ENCODE data around the gene DLGAP1.

DLGAP1 gene

GRCh38 chr18:3664563-3665178 is 790.4 kb downstream of the DLGAP1 start:
- peaks cover 24% of the 10 kb centered on the region for H3K4me1 Mint-ChIP-seq
- TF ChIP-seq CTCF (IDR thresholded peaks at IDR 0.05): no peak
- peak overlapping the region; percentile 37 for H3K4me3 Mint-ChIP-seq
- peaks cover 32% of the 10 kb centered on the region for H3K9me3 Mint-ChIP-seq
- no peaks in the 10 kb centered on the region for H3K27me3 Mint-ChIP-seq (ENCODE audit: low read depth, poor library complexity)
- no peak for DNase-seq
- no peak overlapping the region for H3K27ac Mint-ChIP-seq
- peaks cover 9% of the 10 kb centered on the region for H3K36me3 Mint-ChIP-seq (ENCODE audit: low read depth)

DNA sequence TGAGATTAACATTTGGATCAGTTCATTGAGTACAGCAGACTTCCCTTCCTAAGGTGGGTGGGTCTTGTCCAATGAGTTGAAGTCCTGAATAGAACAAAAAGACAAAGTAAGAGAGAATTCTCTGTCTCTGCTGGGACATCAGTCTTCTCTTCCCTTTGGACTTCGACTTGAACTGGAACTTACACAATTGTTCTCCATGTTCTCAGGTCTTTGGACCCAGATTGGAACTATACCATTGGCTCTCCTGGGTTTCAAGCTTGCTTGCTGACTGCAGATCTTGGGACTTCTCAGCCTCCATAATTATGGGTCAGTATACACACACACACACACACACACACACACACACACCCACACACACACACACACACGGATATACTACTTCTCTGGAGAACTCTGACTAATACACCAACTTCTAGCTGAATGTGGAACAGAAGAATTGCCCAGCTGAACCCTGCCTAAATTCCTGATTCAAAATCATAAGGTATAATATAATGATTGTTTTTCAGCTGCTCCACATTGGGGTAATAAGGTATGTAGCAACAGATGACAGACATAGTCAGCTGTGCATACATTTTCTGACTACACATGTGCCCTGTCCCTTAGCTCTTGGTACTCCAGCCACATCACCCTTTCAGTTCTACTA is 791.1 kb downstream of the DLGAP1 start:
- Mint-ChIP-seq H3K27me3 (ENCODE audit: low read depth, poor library complexity) (no peaks in the 10 kb centered on the region), H3K27ac (no peak overlapping the region), H3K9me3 (peaks cover 32% of the 10 kb centered on the region), H3K4me3 (no peak overlapping the region), H3K36me3 (ENCODE audit: low read depth) (peaks cover 9% of the 10 kb centered on the region), H3K4me1 (peaks cover 29% of the 10 kb centered on the region)
- no peak for TF ChIP-seq CTCF (IDR thresholded peaks at IDR 0.05)
- DNase-seq: no peak

GRCh38 chr18:3661989-3662388 is 793.1 kb downstream of the DLGAP1 start:
- H3K4me1 Mint-ChIP-seq: peaks cover 35% of the 10 kb centered on the region

DNA sequence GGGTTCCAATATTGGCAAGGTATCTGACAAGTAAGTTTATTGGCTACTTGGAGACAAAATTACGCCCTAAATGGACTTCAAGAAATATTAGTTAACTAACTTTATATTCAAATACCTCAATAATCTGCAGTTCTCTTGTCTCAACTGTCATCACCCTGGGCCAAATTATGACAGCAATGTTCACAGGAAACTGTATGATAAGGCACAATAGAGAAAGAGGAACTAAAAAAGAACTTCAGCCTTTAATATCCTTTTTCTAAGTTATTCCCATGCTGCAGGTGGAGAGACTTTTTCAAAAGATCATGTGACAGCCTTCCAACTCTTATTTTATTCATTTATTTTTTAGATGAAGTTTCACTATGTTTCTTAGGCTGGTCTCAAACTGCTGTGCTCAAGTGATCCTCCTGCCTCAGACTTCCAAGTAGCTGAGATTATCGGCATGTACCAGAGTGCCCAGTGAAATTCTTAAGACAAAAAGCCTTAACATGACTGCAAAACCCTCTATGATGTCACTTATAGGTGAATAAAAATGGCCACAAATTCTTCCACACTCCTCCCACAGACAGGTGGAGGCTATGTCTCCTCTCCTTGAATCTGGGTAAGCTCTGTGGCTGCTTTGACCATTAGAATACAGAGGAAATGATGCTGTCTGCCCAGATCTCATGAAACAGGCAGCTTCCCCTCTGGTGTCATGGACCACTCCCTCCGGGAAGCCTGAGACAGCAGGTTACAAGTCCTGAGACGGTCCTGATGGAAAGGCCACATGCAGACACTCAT is 794.2 kb downstream of the DLGAP1 start:
- H3K27me3 Mint-ChIP-seq (ENCODE audit: low read depth, poor library complexity): no peaks in the 10 kb centered on the region
- peaks cover 33% of the 10 kb centered on the region for H3K4me1 Mint-ChIP-seq
- H3K36me3 Mint-ChIP-seq (ENCODE audit: low read depth): peaks cover 9% of the 10 kb centered on the region
- TF ChIP-seq CTCF (IDR thresholded peaks at IDR 0.05): no peak
- H3K9me3 Mint-ChIP-seq: peaks cover 32% of the 10 kb centered on the region
- H3K4me3 Mint-ChIP-seq: no peak overlapping the region
- H3K27ac Mint-ChIP-seq: peak overlapping the region; percentile 86
- DNase-seq: no peak

More at GRCh38 chr18:3661989-3662388, 793.1 kb downstream of the DLGAP1 start:
- Mint-ChIP-seq H3K4me3 (no peak overlapping the region), H3K9me3 (peaks cover 32% of the 10 kb centered on the region), H3K36me3 (ENCODE audit: low read depth) (peaks cover 9% of the 10 kb centered on the region), H3K27ac (no peak overlapping the region), H3K27me3 (ENCODE audit: low read depth, poor library complexity) (no peaks in the 10 kb centered on the region)
- no peak for DNase-seq
- TF ChIP-seq CTCF (IDR thresholded peaks at IDR 0.05): no peak

DNA sequence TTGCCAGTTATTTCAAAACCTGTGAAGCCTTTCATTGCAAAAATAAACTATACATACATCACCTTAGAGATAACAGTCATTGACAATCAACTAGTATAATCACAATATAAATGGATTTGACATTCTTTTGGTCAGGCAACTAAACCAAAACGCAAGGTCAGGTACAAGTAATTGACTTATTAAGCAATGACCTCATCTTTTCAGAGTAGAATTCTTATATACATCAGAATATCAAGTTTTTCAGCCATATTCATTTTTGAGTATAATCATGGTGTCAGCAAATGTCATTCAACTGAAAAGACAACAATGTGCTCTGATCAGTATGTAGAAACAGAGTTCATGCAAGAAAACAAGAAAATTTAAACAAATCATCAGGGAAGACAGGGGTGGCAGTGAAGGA is 796.6 kb downstream of the DLGAP1 start:
- Mint-ChIP-seq H3K4me1 (peaks cover 37% of the 10 kb centered on the region), H3K4me3 (no peak overlapping the region), H3K27ac (no peak overlapping the region), H3K27me3 (ENCODE audit: low read depth, poor library complexity) (no peaks in the 10 kb centered on the region), H3K9me3 (peaks cover 20% of the 10 kb centered on the region), H3K36me3 (ENCODE audit: low read depth) (peaks cover 9% of the 10 kb centered on the region)
- no peak for TF ChIP-seq CTCF (IDR thresholded peaks at IDR 0.05)
- DNase-seq: no peak

Measured in nephron progenitor cell (in vitro differentiated cells).